ENCODE data around the gene BRD9.
"Not testable (repeated sequence)": the region's sequence is repeated elsewhere in the genome, so short reads cannot be mapped to it uniquely, and the experiment has no call there.

The BRD9 gene

DNA sequence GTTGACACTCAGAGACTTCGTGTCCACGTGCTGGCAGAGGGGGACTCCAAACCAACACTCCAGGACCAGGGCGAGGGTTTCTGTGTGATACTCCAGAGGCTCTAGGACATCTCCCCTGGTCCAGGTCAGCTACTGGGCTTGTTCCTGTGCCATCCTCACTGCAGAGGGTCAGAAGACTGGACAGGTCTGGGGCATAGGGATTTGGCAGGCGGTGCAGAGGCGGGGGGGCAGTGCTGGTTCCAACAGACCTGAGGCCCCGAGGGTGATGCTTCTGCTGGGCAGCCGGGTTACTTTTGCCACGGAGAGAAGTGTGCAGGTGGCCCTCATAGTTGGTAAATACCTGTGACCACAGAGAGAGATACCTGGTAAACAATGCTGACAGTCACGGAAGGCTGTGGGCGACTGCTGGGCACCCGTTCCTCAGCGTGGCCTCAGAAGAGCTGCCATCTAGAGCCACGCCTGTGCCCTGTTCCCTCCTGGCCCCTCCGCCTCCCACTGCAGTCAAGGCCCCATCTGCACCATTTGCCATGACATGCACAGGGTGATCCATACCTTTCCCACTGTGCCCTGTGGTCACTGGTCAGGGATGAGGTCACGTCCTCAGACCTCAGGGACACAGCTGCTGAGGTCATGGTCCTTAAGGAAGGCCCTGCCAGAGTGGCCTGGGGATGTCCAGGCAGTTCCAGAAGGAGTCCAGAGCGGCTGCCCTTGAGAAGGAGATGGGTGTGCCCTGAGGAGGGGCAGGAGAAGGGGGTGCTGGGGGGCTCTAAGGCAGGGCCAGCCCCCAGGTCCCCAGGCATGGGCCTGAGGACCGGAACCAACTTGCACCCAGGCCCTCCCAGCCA, 30.1 kb upstream of the BRD9 start:
- no peak for DNase-seq

DNA sequence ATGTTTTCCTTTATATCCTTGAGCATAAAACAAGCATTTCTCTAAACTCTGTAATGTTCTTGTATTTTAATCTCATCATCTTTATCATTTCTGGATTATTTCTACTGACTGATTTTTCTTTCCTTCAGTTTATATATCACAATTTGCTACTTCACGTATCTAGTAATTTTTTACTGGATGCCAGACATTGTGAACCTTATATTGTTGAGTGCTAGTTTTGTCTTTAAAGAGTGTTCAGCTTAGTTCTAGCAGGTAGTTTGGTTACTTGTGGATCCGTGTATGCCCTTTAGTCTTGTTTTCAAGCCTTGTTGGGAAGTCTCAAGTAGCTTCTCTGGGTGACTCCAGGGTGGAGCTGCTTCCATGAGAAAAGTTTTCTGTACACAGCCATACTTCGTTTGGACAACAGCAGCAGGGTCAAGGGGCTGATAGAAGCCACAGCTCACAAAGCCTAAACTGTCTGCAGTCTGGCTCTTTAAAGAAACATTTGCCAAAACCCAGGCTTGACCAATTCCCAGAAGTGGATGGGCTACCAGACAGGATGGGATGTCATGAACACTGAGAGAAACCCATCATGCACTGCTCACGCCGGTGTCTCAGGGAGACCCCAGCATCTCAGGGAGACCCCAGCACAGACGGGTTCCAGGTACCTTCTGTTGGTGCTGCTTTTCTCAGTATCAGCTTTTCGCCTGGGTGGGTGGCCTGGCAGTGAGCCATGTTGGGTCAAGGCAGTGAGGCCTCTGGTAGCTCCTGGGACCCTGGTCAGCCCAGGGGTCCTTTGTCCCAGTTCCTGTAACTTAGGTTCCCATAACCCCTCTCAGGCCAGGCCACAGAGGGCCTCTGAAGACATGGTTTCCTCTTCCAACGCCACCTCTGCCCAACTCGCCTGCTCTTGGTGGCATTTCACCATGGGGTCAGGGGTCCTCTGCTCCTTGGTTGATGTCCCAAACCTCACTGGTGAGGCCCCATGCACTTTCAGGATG, 29.1 kb upstream of the BRD9 start:
- no peak for DNase-seq

DNA sequence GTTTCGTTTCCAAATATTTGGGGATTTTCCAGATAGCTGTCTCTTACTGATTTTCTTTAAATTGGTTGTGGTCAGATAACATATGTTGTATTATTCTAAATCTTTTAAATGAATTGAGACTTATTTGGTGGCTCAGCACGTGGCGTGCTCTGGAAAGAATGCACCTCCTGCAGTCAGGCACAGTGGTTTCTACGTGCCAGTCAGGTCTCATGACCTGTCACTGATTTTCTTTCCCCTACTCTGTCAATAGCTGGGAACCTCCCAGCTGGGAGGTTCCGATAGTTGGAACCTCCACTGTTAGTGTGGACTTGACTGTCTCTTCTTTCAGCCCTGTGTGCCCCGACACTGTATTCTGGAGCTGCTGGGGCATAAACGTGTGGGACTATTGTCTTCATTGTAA, 27.7 kb upstream of the BRD9 start:
- no peak for DNase-seq

DNA sequence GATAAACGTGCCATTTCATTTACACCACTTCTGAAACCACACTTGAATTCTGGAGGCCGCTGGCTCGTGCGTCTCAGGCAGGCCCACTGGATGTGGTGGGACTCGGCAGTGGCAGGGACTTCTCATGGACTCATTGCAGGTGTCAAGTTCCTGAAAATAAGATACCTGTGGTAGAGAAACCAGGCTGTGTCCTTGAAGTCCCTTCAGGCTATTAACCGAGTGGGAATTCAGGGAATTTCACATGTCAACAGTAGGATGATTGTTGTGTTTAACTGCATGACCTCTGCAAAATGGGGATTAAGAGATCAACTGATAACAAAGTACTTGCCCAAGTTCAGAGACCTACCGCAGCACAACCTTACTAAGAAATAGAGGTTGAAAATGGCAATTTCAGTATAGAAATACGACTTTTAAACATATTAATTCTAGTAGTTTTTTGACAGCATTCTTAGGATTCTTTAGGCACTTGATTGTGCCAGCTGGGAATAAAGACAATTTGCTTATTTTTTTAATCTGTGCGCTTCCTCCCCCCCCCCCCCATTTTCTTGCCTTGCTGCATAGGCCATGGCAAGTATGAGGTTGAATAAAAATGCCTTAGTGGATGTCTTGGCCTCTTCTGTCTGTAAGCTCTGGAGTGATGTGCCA, 26.9 kb upstream of the BRD9 start:
- no peak for DNase-seq

DNA sequence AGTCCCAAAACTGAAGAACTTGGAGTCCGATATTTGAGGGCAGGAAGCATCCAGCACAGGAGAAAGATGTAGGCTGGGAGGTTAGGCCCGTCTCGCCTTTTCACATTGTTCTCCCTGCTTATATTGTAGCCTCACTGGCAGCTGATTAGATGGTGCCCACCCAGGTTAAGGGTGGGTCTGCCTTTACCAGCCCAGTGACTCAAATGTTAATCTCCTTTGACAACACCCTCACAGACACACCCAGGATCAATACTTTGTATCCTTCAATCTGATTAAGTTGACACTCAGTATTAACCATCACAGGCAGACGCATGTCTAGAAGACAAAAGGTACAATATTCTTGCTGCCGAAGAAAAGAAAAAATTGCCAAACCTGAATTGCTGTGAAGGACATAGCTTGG, 26.1 kb upstream of the BRD9 start:
- not testable (repeated sequence) for DNase-seq

DNA sequence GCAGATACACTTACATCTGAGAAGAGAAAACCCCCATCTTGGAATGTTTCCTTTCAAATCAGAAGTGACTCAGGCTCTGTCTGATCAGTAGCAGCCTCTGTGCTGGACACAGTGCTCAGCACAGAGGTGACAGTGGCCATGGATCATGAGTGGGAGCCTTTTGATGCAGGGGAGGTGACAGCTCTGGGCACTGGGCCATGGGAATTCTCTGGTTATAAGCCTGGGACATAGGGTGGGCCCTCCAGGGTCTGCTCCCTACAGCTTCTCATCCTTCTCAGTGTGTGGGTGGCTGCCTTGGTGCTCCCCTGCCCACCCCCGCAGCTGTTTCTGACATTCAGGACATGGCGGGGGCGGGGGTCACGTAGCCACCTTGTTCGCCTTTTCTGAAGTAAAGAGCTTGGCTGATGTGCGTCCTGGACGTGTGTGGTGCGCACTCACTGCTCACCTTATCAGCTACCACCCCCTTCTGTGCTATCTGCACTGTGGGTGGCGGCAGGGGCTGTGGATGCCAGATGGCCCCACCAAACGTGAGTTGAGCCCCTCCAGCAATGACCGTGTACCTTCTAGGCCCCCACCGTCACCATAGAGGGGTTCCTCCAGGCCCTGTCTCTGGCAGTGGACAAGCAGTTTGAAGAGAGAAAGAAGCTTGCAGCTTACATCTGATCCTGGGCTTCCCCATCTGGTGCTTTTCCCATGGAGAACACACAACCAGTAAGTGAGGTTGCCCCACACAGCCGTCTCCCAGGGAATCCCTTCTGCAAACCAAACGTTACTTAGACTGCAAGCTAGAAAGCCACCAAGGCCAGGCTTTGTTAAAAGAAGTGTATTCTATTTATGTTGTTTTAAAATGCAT, 24.1 kb upstream of the BRD9 start:
- no peak for DNase-seq

DNA sequence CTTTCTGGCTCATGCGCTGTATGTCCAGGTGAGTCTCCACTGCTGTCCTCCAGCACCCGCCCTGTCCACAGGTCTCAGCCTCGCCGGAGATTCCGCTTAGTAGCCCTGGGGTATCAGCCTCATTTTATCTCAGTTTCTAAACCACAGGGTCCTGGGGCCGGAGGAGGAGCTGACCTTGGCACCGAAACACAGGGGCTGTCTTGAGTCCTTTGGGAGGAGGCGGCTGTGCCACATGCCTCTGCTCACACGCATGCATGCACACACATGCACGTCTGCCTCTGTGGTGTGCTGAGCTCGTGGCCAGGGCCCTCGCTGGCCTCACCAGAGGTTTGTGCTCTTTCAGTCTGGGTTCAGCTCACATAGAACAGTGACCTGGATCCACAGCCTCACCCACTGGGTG, 23.3 kb upstream of the BRD9 start:
- no peak for DNase-seq

DNA sequence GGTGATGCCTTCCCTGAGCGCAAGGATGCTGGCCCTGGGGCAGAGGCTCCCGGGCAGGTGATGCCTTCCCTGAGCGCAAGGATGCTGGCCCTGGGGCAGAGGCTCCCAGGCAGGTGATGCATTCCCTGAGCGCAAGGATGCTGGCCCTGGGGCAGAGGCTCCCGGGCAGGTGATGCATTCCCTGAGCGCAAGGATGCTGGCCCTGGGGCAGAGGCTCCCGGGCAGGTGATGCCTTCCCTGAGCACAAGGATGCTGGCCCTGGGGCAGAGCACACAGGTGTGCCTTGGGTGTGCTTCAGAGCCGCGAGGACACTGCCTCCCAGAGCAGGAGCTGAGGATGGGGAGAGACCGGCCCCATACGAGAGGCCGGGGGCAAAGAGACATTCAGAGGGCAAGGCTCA, 22.7 kb upstream of the BRD9 start:
- not testable (repeated sequence) for DNase-seq

DNA sequence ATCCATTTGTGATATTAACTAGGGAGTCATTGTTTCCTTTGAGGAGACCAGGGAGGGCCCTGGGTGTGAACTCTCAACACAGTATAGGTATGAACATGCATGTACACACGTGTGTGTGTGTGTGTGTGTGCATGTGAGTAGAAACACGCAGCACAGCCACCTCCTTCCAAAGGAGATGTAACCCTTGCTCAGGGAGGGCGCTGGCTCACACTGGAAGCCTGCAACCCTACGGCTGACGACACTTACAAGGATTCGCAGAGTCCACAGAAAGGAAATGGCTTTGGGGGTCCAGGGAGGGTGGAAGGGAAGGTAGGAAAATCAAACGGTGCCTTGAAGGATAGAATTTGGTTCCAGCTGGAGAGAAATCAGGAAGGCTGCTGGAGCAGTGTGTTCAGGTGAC, 22.0 kb upstream of the BRD9 start:
- DNase-seq, result no peak

DNA sequence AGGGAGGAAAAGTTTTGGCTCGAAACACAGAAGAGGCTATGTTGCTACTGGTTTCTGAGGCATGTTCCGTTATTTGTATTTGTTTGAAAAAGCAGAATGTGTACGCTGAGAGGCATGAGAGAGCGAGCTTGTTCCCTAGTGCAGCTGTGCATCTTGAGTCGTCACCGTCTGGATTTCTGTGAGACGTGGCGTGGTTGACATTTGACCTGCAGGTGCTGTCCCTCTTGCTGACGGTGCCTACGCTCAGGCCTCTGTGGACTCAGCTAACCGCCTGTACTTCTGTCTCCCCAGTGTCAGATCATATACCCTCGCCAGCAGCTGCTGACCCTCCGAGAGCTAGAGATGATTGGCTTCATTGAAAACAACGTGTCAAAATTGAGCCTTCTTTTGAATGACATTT, 21.6 kb upstream of the BRD9 start:
- DNase-seq, result no peak

DNA sequence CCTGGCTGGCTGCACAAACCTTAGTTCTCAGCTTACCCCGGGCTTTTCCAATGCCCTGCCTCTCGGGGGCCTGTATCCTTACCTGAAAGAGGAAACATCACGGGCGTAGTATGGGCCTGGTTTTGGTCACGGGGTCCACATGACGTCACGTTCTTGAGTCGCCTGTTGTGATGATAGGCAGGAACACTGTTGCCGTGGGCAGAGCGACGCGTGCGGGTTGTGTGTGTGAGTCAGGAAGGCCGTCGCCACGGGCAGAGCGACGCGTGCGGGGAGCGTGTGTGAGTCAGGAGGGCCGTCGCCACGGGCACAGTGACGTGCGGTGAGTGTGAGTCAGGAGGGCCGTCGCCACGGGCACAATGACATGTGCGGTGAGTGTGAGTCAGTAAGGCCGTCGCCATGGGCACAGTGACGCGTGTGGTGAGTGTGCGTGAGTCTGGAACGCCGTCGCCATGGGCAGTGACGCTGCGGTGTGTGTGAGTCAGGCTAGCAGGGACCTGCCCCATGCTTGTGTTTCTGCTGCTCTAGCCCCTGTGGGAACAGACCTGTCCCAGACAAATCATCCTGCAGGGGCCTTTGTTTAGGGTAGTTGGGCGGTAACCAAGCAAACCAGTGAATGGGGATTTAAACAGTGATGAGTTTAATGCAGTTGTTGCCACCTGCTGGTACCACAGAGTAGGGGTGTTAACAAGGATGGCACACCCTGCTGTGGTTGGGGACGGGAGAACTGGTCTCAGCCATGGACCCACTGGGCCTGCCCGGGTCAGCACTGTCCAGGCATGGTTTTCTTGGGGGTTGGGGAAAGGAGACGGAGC, 19.9 kb upstream of the BRD9 start:
- DNase-seq, result peak; percentile 71

DNA sequence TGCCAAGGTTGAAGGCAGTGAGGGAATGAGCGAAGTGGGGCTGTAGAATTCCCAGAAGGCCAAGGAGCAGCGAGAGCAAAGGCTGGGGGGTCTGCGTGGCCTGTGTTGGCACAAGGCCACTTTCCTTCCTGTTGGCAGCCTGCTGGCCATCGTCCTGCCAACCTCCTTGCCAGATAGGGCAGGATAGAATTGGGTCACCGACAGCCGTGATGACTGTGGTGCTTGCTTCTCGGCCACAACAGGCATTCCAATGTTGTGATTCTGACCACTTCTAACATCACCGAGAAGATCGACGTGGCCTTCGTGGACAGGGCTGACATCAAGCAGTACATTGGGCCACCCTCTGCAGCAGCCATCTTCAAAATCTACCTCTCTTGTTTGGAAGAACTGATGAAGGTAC, 19.0 kb upstream of the BRD9 start:
- DNase-seq, result no peak

DNA sequence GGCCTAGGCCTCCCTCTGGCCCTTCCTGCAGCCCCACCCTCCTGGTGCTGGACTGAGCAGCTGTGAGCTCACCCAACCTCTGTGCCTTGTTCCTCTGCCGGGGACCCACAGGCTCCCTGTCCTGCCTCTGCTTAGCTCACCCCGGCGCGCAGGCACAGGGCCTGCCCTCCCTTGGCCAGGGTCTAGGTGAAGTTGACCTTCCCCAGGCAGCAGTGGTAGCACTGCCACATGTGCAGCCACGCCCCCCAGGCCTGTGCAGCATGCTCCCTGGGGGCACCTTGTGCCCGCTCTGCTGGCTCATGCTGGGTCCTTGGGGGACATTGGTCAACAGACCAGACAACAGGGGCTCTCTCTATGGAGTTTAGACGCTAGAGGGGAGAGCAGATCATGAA, 18.2 kb upstream of the BRD9 start:
- DNase-seq, result no peak

DNA sequence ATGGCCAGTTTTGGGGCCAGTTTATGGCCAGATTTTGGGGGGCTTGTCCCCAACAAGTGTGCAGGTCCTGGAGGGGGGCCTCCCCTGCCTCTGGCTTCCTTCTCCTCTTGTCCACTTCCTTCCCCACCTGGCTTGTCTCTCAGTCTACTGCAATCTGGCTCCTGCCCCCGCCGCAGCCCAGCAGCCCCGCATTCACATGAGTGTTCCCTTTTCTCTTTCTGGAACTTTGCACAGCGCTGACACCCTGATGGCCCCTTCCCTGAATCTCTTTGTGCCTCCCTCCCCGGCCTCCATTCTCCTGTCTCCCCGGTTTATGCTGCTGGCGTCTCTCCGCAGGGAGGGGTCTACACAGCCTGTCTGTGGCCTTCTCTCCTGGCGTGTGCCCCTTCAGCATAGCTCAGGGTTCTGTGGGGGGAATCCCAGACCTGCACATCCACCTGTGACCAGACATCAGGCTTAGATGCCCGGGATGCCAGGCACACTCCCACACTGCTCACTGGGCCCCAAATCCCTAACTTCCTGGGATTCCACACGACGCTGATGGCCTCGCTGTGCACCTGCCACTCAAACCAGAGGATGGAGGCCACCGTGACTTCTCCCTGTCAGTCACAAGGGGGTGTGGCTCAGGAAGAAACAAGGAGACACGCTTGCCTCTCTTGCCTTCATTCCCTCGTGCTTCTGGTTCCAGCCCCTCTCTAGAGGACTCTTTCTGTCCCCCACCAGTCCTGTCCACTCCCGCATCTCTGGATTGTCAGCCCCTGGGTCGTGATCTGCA, 17.6 kb upstream of the BRD9 start:
- no peak for DNase-seq

DNA sequence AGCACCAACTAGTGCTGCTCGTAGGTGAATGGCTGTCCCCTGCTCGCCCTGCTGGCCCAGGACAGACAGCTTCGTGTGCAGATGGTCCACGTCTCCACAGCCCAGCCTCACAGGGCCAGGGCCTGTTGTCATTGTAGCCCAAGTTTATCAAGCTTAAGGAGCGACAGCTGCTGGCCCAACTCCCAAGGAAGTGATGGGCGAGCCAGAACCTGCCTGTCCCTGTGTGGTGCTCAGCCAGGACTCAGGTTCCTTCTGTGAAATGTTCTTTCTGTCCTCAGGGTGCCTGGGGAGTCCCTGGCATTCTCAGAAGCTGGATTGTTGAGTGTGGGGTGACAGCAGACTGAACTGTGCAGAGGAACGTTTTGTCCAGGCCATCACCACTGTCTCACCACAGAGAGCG, 16.5 kb upstream of the BRD9 start:
- DNase-seq, result no peak

DNA sequence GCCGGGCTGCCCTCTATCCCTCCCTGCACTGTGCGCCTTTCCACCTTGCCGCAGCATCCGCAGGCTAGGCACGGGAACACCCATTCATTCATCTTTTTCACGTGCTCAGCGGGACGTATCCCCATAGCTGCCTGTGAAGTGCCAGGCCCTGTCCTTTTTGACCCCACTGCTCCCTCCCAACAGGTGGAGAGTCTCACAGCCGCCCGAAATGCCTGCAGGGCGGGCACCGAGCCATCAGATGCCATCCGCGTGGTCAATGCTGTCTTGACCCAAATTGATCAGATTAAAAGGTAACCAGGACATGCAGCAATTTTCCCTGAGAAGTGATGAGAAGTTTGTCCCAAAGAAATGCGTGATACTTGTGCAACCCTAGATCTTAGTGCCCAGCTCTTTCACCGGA, 15.6 kb upstream of the BRD9 start:
- no peak for DNase-seq

DNA sequence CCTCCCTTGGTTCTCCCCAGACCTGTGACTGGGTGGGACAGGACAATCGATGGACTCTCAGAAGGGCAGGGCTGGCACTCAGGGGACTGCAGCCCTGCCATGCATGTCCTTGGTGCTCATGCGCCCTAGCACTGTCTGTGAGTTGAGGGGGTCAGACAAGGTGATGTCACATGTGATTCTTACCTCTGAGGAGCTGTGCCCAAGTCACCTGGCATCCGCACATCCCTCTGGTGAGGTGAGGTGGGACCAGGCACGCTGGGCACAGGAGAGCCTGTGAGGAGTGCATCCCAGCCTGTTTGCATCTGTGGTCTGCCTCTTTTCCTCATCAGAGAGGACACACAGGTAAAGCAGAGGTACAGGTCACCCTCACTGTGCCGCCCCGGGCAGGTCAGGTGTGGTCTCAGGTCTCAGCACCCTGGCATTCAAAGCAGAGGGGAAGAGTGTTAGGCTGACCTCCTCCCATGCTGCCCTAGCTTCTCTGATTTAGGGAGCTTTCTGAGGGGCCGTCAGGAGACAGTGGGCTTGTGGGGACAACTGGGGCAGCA, 14.8 kb upstream of the BRD9 start:
- DNase-seq, result no peak

DNA sequence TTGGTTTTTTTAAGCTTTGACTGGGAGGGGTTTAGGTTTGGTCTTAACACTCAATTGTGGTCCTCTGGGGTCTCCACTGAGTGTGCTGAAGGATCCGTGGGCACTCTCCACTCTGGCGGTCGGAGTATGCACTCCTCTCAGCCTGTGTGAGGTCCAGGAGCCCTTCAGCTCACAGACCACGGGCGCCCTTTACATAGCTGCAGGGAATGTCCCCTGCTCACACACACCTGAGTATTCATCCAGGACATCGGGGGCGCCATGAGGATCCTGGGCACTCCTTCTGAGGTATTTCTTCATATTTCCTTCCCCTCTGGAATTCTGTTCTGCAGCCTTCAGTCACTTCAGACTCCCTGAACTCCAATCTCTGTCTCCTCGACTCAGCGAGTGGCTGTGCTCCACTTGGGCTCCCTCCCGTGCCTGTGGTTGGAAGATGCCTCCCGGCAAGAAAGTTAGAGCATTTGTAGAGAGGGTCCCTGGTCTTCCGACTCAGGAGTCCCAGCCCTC, 12.6 kb upstream of the BRD9 start:
- DNase-seq, result no peak

DNA sequence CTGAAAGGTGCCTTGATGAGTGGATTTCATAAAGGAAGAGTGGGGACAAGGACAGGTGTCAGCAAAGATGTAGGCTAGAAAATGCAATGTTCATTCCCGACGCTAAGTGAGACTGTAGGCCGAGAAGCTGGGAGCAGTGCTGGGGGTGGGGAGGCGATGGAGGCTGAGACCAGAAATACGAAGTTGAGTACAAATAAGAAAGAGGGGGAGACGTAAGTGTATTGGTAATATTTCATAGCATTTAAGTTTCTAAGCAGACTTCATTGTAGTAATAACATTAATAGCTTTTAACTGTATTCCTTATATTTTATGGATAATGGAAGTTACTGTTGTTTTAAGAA, 11.1 kb upstream of the BRD9 start:
- DNase-seq, result no peak

DNA sequence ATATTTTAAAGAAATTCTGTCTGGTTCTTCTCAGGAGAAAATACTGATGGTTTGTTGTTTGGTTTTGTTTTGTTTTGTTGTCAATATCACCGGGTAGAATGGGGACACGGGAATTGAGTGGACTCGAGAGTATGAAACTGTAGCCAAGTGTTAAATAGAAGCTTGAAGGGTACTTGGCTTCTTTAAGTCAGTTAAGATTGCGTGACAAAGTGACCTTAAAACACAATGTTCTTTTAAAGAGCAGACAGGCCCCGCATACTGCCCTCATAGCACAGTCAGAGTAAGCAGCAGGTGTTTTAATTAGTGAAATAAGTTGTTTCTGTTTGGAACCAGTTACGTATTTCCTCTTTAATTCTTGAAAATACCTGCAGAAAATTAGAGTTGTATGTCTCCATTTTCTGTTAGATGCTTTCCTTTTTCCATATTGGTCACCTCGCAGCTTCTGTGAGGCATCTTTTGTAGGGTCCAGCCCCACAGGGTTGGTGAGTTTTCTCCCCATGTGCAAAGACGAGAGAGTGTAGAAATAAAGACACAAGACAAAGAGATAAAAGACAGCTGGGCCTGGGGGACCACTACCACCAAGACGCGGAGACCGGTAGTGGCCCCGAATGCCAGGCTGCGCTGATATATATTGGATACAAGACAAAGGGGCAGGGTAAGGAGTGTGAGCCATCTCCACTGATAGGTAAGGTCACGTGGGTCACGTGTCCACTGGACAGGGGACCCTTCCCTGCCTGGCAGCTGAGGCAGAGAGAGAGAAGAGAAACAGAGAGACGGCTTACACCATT, 9.7 kb upstream of the BRD9 start:
- no peak for DNase-seq

Measured in activated CD4-positive, alpha-beta T cell treated with anti-CD3 and anti-CD28 coated beads, Interleukin-2, amount 50 U/mL, for 1 hour (primary cell).